ENCODE measurements around the gene MCTP1.
"Not testable (repeated sequence)": the region's sequence is repeated elsewhere in the genome, so short reads cannot be mapped to it uniquely, and the experiment has no call there.

MCTP1 gene

GRCh38 chr5:95244479-95244878 is 40.4 kb downstream of the MCTP1 start:
- DNase-seq, result no peak

- DNase-seq, result peak; percentile 26
These were observed 43.3 kb downstream of the MCTP1 start for GRCh38 chr5:95241635-95242034.

- peak; percentile 54 for DNase-seq
These were observed 43.7 kb downstream of the MCTP1 start for GRCh38 chr5:95241161-95241560.

GRCh38 chr5:95238560-95239325 is 46.2 kb downstream of the MCTP1 start:
- peak; percentile 68 for DNase-seq

GRCh38 chr5:95237324-95237723 is 47.6 kb downstream of the MCTP1 start:
- no peak for DNase-seq

GRCh38 chr5:95235439-95235982 is 49.4 kb downstream of the MCTP1 start:
- DNase-seq, result no peak

- DNase-seq, result no peak
These were observed 55.2 kb downstream of the MCTP1 start for GRCh38 chr5:95229646-95230045.

GRCh38 chr5:95224701-95225459 is 60.0 kb downstream of the MCTP1 start:
- DNase-seq, result no peak

GRCh38 chr5:95223566-95224258 is 61.2 kb downstream of the MCTP1 start:
- DNase-seq, result no peak

GRCh38 chr5:95222836-95223235 is 62.1 kb downstream of the MCTP1 start:
- no peak for DNase-seq

- DNase-seq, result no peak
These were observed 63.7 kb downstream of the MCTP1 start for GRCh38 chr5:95221234-95221633.

GRCh38 chr5:95220381-95220780 is 64.5 kb downstream of the MCTP1 start:
- DNase-seq, result peak; percentile 23

- DNase-seq, result no peak
These were observed 65.5 kb downstream of the MCTP1 start for GRCh38 chr5:95219411-95219810.

- no peak for DNase-seq
These were observed 67.0 kb downstream of the MCTP1 start for GRCh38 chr5:95217881-95218280.

- no peak for DNase-seq
These were observed 67.5 kb downstream of the MCTP1 start for GRCh38 chr5:95217351-95217750.

GRCh38 chr5:95216136-95216955 is 68.5 kb downstream of the MCTP1 start:
- DNase-seq, result no peak

- DNase-seq, result not testable (repeated sequence)
These were observed 77.1 kb downstream of the MCTP1 start for GRCh38 chr5:95207811-95208210.

GRCh38 chr5:95194856-95195255 is 90.0 kb downstream of the MCTP1 start:
- no peak for DNase-seq

- no peak for DNase-seq
These were observed 93.6 kb downstream of the MCTP1 start for GRCh38 chr5:95191330-95191729.

GRCh38 chr5:95184924-95185323 is 100.0 kb downstream of the MCTP1 start:
- peak; percentile 28 for DNase-seq

GRCh38 chr5:95181644-95182043 is 103.2 kb downstream of the MCTP1 start:
- DNase-seq, result no peak

GRCh38 chr5:95178046-95178651 is 106.7 kb downstream of the MCTP1 start:
- DNase-seq, result peak; percentile 32
